Measurements from ENCODE around the gene FAM177B.

GRCh38 chr1:222772996-222773379 lies 36.0 kb downstream of the FAM177B start:
- TF ChIP-seq FOXA1 (IDR thresholded peaks at IDR 0.05), result no peak
- no peak for TF ChIP-seq PKNOX1 (IDR thresholded peaks at IDR 0.05)
- no peak for TF ChIP-seq SUZ12 (IDR thresholded peaks at IDR 0.05)

Measured in HEK293T (cell line).